C4-2B (cell line): Measurements from ENCODE around the gene ADGRF4.

Experiments
- CTCF ChIP-seq: fragments of 450-650 bp; conservative IDR thresholded peaks from 2 replicates; pipeline ENCODE4 v1.5.1; 2017; ENCODE audit warnings: mild to moderate bottlenecking
- ZFX ChIP-seq: fragments of 450-650 bp; IDR thresholded peaks from 2 replicates; pipeline ENCODE4 v1.6.1; 2017

- no peak for TF ChIP-seq CTCF
- no peak for TF ChIP-seq ZFX
Observed at GRCh38 chr6:47724300-47724699, 25.9 kb downstream of the ADGRF4 start.
